22Rv1 (cell line): ENCODE results near the gene TRIM13.

Source experiments
- H3K27ac ChIP-seq: fragments of 450-650 bp; 2 replicates; pipeline ENCODE4 v1.5.1; 2017
- ZFX ChIP-seq: fragments of 450-650 bp; IDR thresholded peaks from 2 replicates; pipeline ENCODE4 v1.6.1; 2017; ENCODE audit warnings: antibody characterized with exemption, borderline replicate concordance
- TF ChIP-seq, protein P1 (sequence below): fragments of 450-650 bp; IDR thresholded peaks from 2 replicates; pipeline ENCODE4 v1.5.1; 2017; ENCODE audit warnings: mild to moderate bottlenecking

The TRIM13 gene

DNA sequence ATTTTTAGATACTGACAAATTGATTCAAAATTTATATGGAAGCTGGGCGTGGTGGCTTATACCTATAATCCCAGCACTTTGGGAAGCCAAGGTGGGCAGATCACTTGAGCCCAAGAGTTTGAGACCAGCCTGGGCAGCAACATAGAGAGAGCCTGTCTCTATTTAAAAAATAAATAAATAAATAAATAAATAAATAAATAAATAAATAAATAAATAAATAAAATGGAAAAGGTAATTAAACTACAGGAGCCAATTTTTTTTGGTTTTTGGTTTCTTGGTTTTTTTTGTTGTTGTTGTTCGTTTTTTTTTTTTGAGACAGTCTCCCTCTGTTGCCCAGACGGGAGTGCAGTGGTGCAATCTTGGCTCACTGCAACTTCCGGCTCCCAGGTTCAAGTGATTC lies 29.4 kb upstream of the TRIM13 start:
- TF ChIP-seq, protein P1, sequence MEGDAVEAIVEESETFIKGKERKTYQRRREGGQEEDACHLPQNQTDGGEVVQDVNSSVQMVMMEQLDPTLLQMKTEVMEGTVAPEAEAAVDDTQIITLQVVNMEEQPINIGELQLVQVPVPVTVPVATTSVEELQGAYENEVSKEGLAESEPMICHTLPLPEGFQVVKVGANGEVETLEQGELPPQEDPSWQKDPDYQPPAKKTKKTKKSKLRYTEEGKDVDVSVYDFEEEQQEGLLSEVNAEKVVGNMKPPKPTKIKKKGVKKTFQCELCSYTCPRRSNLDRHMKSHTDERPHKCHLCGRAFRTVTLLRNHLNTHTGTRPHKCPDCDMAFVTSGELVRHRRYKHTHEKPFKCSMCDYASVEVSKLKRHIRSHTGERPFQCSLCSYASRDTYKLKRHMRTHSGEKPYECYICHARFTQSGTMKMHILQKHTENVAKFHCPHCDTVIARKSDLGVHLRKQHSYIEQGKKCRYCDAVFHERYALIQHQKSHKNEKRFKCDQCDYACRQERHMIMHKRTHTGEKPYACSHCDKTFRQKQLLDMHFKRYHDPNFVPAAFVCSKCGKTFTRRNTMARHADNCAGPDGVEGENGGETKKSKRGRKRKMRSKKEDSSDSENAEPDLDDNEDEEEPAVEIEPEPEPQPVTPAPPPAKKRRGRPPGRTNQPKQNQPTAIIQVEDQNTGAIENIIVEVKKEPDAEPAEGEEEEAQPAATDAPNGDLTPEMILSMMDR: no peak
- TF ChIP-seq ZFX: no peak
- H3K27ac ChIP-seq: no peak overlapping the region

DNA sequence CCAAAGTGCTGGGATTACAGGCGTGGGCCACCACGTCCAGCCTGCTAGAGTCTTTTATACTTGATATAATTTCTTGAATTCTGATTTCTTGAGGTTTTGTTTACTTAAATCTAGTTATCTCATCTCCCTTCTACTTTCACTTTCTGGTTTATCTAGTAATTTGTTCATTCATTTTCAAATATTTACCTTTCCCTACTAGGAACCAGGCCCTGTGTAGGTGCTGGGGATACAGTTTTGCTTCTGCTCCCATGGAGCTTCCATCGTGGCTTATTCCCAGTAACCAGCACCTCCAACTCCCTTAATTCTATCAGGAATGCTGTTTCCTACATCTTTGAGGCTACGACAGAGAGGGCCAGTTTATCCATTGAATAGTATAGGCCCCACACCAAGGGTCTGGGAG lies 24.1 kb upstream of the TRIM13 start:
- no peak for TF ChIP-seq ZFX
- TF ChIP-seq, protein P1: no peak
- no peak overlapping the region for H3K27ac ChIP-seq

DNA sequence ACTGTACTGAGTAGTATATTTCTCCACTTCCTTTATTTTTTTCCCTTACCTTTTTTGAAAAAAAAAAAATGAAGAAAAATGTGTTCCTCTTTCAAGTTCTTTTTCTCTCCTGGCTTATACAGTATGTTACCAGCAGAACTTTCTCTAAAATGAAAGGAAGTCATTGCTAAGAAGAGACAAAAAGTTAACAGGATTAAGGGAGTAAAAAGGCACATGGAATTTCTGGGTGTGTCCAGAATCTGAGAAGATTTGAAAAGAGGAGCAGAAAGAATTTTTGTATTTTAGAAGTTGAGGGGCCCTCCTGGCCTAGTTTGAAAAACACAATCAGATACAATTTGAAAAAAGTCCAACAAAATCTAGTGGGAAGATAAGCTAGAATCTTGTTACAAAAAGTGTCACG lies 21.0 kb upstream of the TRIM13 start:
- H3K27ac ChIP-seq: no peak overlapping the region

DNA sequence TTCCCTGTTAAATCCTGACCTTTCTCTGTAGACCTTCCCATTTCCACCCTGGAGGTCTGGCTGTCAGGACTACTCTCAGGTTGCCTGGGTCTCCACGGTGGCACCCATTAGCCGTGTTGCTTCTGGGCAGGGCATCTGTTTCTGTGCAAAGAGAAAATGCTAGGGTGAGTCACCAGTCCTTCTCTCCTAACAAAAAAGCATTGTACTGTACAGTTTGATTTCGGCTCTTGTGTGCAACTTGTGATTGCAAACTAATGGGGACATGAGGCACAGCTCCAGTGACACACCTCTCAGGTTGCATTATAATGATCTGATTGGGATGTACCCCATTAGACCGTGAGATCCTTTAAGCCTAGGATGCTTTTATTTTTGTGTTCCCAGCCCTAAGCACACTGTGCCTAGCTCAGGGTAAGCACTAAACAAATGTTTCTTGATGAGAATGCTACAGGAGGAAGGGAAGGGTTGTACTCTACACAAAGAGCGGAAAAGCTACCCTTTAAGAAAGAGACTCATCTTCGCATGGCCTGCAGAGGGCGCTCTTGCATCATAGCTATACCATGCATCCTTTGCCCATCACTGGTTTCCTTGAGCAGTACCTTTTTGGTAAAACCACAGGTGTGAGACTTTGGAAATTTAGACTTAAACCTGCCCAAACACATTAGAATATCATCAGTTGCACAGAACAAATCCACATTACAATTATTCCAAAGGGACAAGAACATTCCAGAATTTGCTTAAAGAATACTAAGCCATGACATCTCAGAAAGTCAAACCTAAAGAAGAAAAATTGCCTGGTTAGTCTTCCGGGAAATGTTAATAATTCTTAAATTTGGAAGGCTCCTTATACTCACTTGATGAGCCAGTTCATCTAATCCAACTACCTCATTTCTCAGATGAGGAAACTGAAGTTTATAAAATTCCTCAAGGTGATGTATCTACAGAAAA lies 20.3 kb upstream of the TRIM13 start:
- TF ChIP-seq, protein P1: peak; percentile 94
- TF ChIP-seq ZFX: no peak
- H3K27ac ChIP-seq: no peak overlapping the region

More for the DNA sequence above, 21.0 kb upstream of the TRIM13 start:
- TF ChIP-seq ZFX: no peak
- TF ChIP-seq, protein P1: no peak

DNA sequence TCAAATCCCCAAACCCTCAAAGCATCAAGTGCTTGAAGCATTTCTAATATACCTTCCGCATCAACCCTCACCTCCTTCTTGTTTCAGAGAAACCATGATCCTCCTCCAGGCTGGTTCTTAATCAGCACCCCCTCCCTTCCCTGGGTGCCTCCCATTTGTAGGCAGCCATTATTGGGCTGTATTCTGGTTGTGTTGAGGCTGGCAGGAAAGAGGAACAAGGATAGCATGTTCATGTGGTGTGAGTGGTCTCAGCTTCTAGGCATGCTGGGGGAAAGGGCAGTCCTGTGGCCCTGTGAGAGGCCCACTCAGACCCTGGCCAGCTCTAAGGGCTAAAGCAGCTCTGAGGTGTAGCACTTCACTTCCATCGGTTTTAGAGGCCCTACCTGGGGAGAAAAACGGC lies 18.9 kb upstream of the TRIM13 start:
- no peak overlapping the region for H3K27ac ChIP-seq
- TF ChIP-seq ZFX: no peak
- TF ChIP-seq, protein P1: no peak

DNA sequence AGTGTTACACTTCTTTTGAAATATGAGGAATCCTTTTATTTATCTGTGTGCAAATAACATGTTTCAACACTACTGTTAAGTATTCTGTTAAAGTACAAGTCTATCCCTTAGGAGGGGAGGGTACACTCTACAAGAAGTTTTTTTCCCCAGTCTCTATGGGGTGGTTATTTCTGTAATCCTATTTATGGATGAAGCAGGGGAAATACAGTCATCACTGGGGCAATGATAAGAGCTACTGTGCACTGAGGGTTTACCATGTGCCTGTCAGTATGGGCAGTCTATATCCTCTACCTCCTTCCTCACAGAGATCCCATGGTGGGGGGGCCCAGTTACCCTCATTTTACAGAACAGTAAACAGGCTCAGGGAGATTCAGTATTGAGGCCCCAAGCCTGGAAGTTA lies 16.6 kb upstream of the TRIM13 start:
- TF ChIP-seq ZFX: no peak
- TF ChIP-seq, protein P1: no peak

DNA sequence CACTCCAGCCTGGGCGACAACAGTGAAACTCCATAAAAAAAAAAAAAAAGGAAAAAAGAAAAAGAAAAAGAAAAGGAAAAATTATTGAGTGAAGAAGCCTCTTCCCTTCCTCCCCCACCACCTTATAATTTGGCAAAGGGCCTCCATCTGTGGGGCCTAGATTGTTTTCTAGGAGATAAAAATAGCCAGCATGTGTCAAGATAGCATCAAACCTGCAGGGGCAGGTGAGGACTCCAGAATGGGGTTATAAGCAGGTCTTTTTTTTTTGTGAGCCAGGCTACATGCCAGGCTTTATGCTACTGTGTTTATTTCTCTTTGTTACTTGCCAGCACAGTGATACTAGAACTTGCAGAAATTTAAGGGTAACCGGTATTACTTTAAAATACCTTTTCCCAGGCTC lies 11.7 kb upstream of the TRIM13 start:
- TF ChIP-seq, protein P1: no peak
- no peak for TF ChIP-seq ZFX
- H3K27ac ChIP-seq: no peak overlapping the region

More for the DNA sequence above, 16.6 kb upstream of the TRIM13 start:
- H3K27ac ChIP-seq: no peak overlapping the region
